ENCODE measurements around the gene CAMKMT.

DNA sequence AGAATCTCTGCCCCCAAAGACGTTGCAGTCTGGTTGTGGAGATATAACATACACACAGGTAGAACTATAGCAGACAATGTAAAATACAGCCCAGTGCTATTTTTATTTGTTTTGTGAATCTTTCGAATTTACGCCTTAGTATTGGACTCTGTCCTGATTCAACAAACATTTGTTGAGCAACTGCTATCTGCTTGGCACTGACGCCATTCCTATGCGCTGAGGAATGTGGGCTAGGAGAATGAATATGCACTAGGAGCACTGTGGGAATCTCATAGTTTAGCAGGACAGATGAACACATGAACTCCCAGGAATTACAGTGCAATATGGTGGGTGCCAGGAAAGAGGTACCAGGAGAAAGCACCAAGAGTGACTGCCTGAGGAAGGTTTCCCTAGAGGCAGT lies 398.1 kb downstream of the CAMKMT start:
- TF ChIP-seq, protein P1, sequence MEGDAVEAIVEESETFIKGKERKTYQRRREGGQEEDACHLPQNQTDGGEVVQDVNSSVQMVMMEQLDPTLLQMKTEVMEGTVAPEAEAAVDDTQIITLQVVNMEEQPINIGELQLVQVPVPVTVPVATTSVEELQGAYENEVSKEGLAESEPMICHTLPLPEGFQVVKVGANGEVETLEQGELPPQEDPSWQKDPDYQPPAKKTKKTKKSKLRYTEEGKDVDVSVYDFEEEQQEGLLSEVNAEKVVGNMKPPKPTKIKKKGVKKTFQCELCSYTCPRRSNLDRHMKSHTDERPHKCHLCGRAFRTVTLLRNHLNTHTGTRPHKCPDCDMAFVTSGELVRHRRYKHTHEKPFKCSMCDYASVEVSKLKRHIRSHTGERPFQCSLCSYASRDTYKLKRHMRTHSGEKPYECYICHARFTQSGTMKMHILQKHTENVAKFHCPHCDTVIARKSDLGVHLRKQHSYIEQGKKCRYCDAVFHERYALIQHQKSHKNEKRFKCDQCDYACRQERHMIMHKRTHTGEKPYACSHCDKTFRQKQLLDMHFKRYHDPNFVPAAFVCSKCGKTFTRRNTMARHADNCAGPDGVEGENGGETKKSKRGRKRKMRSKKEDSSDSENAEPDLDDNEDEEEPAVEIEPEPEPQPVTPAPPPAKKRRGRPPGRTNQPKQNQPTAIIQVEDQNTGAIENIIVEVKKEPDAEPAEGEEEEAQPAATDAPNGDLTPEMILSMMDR (IDR thresholded peaks at IDR 0.05; ENCODE audit: low read length) = no peak
- no peak for TF ChIP-seq EZH2 (IDR thresholded peaks at IDR 0.05; ENCODE audit: borderline replicate concordance, low read length)
